HEK293 (cell line): ENCODE data around the gene ICAM5.

ENCODE experiments used
- MYNN ChIP-seq: fragments of 450-650 bp; formaldehyde crosslinking; IDR thresholded peaks from 2 replicates; pipeline ENCODE4 v1.5.1; 2016; ENCODE audit warnings: missing biosample characterization, missing genetic modification characterization, borderline replicate concordance
- YY1 ChIP-seq: fragments of 450-650 bp; formaldehyde crosslinking; IDR thresholded peaks from 2 replicates; pipeline ENCODE4 v1.5.1; 2018; ENCODE audit warnings: missing biosample characterization, missing genetic modification characterization
- TF ChIP-seq, protein P1 (sequence below): fragments of 450-650 bp; formaldehyde crosslinking; IDR thresholded peaks from 2 replicates; pipeline ENCODE4 v1.5.1; 2016; ENCODE audit warnings: missing biosample characterization, missing genetic modification characterization

DNA sequence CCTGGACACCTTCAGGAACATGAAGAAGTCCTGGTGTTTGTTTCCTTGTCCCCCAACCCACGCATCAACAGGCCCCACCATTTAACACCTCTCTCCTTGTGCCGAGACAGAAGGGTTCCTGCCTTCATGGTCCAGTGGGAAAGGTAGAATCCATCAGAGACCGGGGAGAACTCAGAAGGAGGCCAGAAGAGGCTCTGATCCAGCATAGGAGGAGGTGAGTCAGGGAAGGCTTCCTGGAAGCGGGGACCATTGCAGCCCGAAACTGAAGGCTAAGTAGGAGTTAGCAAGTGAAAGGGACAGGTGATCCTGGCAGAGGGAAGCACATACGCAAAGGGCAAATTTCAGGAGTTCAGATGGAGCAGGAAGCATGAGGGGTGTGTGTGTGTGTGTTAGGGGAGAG is 49.2 kb downstream of the ICAM5 start:
- TF ChIP-seq MYNN = no peak
- TF ChIP-seq YY1 (tag by site-specific recombination) = no peak
- TF ChIP-seq, protein P1, sequence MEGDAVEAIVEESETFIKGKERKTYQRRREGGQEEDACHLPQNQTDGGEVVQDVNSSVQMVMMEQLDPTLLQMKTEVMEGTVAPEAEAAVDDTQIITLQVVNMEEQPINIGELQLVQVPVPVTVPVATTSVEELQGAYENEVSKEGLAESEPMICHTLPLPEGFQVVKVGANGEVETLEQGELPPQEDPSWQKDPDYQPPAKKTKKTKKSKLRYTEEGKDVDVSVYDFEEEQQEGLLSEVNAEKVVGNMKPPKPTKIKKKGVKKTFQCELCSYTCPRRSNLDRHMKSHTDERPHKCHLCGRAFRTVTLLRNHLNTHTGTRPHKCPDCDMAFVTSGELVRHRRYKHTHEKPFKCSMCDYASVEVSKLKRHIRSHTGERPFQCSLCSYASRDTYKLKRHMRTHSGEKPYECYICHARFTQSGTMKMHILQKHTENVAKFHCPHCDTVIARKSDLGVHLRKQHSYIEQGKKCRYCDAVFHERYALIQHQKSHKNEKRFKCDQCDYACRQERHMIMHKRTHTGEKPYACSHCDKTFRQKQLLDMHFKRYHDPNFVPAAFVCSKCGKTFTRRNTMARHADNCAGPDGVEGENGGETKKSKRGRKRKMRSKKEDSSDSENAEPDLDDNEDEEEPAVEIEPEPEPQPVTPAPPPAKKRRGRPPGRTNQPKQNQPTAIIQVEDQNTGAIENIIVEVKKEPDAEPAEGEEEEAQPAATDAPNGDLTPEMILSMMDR (tag by site-specific recombination) = no peak
